GM23248 (cell line): ENCODE data around the gene BARX2. TPM values are rescaled to one million over a fixed set of nuclear protein-coding genes. Genes with fewer than 3 reads are reported as not detected.

Experiments used
- DNase-seq: peaks from one replicate; pipeline ENCODE4 v3.0.0-alpha.2; 2015
- H2AFZ ChIP-seq: fragments of 200-600 bp; sonication (generic); 2 replicates; pipeline ENCODE4 v1.6.1; 2016; ENCODE audit warnings: antibody characterized with exemption
- H3F3A ChIP-seq: fragments of 200-600 bp; sonication (generic); 2 replicates; pipeline ENCODE4 v1.6.1; 2016; ENCODE audit warnings: mild to moderate bottlenecking, antibody characterized with exemption, mixed run types; ENCODE audit not compliant: insufficient read depth
- H3K27ac ChIP-seq: fragments of 200-600 bp; sonication (generic); 2 replicates; pipeline ENCODE4 v1.5.1; 2016; ENCODE audit warnings: mild to moderate bottlenecking
- H3K27me3 ChIP-seq: fragments of 200-600 bp; sonication (generic); replicated peaks from 2 replicates; pipeline ENCODE4 v1.6.1; 2016; ENCODE audit warnings: mild to moderate bottlenecking; ENCODE audit not compliant: insufficient read depth
- H3K36me3 ChIP-seq: fragments of 200-600 bp; sonication (generic); 2 replicates; pipeline ENCODE4 v1.6.1; 2016; ENCODE audit warnings: low read depth, mild to moderate bottlenecking
- H3K4me1 ChIP-seq: fragments of 200-600 bp; sonication (generic); 2 replicates; pipeline ENCODE4 v1.6.1; 2016; ENCODE audit warnings: mild to moderate bottlenecking; ENCODE audit not compliant: insufficient read depth
- H3K4me2 ChIP-seq: fragments of 200-600 bp; sonication (generic); one replicate; pipeline ENCODE4 v1.6.1; 2016; ENCODE audit warnings: mild to moderate bottlenecking; ENCODE audit not compliant: unreplicated experiment
- H3K4me3 ChIP-seq: fragments of 200-600 bp; sonication (generic); 2 replicates; pipeline ENCODE4 v1.5.1; 2016; ENCODE audit warnings: mild to moderate bottlenecking
- H3K79me2 ChIP-seq: fragments of 200-600 bp; sonication (generic); 2 replicates; pipeline ENCODE4 v1.6.1; 2016; ENCODE audit warnings: mild to moderate bottlenecking; ENCODE audit not compliant: insufficient read depth
- H3K9ac ChIP-seq: fragments of 200-600 bp; sonication (generic); 2 replicates; pipeline ENCODE4 v1.6.1; 2016; ENCODE audit warnings: mild to moderate bottlenecking
- H3K9me2 ChIP-seq: fragments of 200-600 bp; sonication (generic); 2 replicates; pipeline ENCODE4 v1.6.1; 2016; ENCODE audit warnings: mixed run types, mild to moderate bottlenecking, moderate library complexity; ENCODE audit not compliant: insufficient read depth
- H3K9me3 ChIP-seq: fragments of 200-600 bp; sonication (generic); one replicate; pipeline ENCODE4 v1.6.1; 2017; ENCODE audit warnings: low read depth
- H4K20me1 ChIP-seq: fragments of 200-600 bp; sonication (generic); 2 replicates; pipeline ENCODE4 v1.6.0; 2016; ENCODE audit not compliant: insufficient read depth
- EZH2 ChIP-seq: fragments of 200-600 bp; sonication (generic); IDR thresholded peaks from 2 replicates; pipeline ENCODE4 v1.6.1; 2018; ENCODE audit warnings: antibody characterized with exemption, mild to moderate bottlenecking; ENCODE audit not compliant: insufficient read depth, poor library complexity, severe bottlenecking
- EZH2phosphoT487 ChIP-seq: fragments of 200-600 bp; sonication (generic); IDR thresholded peaks from 2 replicates; pipeline ENCODE4 v1.6.1; 2018; ENCODE audit warnings: antibody characterized with exemption, moderate library complexity, mild to moderate bottlenecking, low read depth; ENCODE audit not compliant: insufficient read depth
- WGBS, 2 experiments: methylation state at CpG; one replicate each; pipeline ENCODE4 v1.1.6; 2015 to 2017; ENCODE audit warnings: low lambda C conversion rate in 2 of 2, low coverage in 1 of 2; ENCODE audit errors: missing lambda C conversion rate in 2 of 2; 5-methylcytosine and 5-hydroxymethylcytosine counted together
- in situ Hi-C: fragments of 300-500 bp; cut with MboI; formaldehyde crosslinking; loops from 2 replicates; pipeline ENCODE4 v1.15.0; 2020
- polyA plus RNA-seq: library from polyadenylated mRNA; unstranded; fragments of >200 nt; fragmentation: Nextera tagmentation; extraction: Ambion mirVana; gene quantifications from 2 replicates; pipeline ENCODE4 v1.2.1, GENCODE V29; 2016
- total RNA-seq: library from RNA; depleted of rRNA; stranded (reverse); fragments of >200 nt; shearing (Covaris generic); gene quantifications from 2 replicates; pipeline ENCODE4 v1.2.3, GENCODE V29; 2014

The BARX2 gene
- total and polyA plus RNA-seq, 2 experiments from 2014 or later: not detected

GRCh38 chr11:129374993-129375750 is 476 bp upstream of the BARX2 start:
- H3K27me3 ChIP-seq: peaks cover 96% of the 10 kb centered on the region
- no peaks in the 10 kb centered on the region for H3K79me2 ChIP-seq
- 3% methylated on average over 46 to 63 of the region's 66 CpGs for WGBS, 2 experiments
- no peak overlapping the region for H2AFZ ChIP-seq
- H3F3A ChIP-seq: no peaks in the 10 kb centered on the region
- no peak overlapping the region for H3K9ac ChIP-seq
- H3K9me2 ChIP-seq: no peaks in the 10 kb centered on the region
- in situ Hi-C loops: no loop called here
- no peaks in the 10 kb centered on the region for H4K20me1 ChIP-seq
- peak; percentile 22 for DNase-seq
- no peaks in the 10 kb centered on the region for H3K9me3 ChIP-seq
- H3K27ac ChIP-seq: no peak overlapping the region
- no peak overlapping the region for H3K4me2 ChIP-seq
- 0 out of 2 replicates have a peak, but pooled peaks cover 9% of the 10 kb centered on the region for H3K4me1 ChIP-seq
- no peaks in the 10 kb centered on the region for H3K36me3 ChIP-seq
- TF ChIP-seq EZH2: no peak
- no peak; the same call in 1 of the 2 replicates for TF ChIP-seq EZH2phosphoT487
- no peak overlapping the region for H3K4me3 ChIP-seq

DNA sequence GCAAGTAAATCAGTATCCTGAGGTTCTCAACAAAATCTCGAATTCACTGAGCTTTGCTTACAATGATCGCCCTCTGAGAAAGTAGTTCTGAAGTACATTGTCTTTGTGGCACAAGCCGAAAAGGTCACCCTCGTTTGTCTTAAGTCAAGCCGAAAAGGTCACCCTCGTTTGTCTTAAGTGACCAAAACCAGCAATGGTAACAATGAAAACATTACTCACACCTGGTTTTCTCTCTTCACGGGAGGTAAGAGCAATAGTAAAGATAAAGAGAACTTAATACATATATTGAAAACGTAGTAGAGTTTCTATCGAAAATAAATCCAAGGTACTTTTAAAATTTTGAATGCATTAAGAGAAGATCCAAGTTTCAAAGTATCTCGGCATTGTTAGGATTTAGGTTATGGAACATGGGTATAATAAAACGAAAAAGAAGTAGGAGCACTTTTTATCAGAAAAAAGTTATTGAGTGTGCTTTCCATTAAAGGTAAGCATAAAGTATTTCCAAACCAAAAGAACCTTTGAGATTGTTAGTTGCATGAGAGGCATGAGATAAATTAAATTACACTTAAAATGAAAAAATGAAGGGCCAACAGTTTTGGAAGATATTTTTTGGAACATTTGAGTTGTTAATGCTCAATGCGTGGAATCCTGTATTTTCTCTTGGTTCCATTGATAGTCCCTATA is 1.2 kb downstream of the BARX2 start:
- Histone ChIP-seq H3K79me2 (no peaks in the 10 kb centered on the region), H3F3A (no peaks in the 10 kb centered on the region), H3K27ac (no peak overlapping the region), H3K4me1 (0 out of 2 replicates have a peak, but pooled peaks cover 9% of the 10 kb centered on the region), H3K4me3 (no peak overlapping the region), H3K36me3 (no peaks in the 10 kb centered on the region), H3K9ac (no peak overlapping the region), H3K9me3 (no peaks in the 10 kb centered on the region), H4K20me1 (no peaks in the 10 kb centered on the region), H3K9me2 (no peaks in the 10 kb centered on the region), H2AFZ (no peak overlapping the region), H3K27me3 (peaks cover 94% of the 10 kb centered on the region), H3K4me2 (no peak overlapping the region)
- in situ Hi-C loops: no loop called here
- no peak for DNase-seq
- no peak for TF ChIP-seq EZH2phosphoT487
- TF ChIP-seq EZH2: no peak
- 52 to 56% methylated on average over 12 of the region's 12 CpGs for WGBS, 2 experiments

GRCh38 chr11:129377739-129378138 is 2.1 kb downstream of the BARX2 start:
- Histone ChIP-seq H3K4me1 (0 out of 2 replicates have a peak, but pooled peaks cover 9% of the 10 kb centered on the region), H3K36me3 (no peaks in the 10 kb centered on the region), H3K4me3 (no peak overlapping the region), H3K9me3 (no peaks in the 10 kb centered on the region), H2AFZ (no peak overlapping the region), H3F3A (no peaks in the 10 kb centered on the region), H3K27me3 (peaks cover 92% of the 10 kb centered on the region), H3K9me2 (no peaks in the 10 kb centered on the region), H4K20me1 (no peaks in the 10 kb centered on the region), H3K4me2 (no peak overlapping the region), H3K27ac (no peak overlapping the region), H3K9ac (no peak overlapping the region), H3K79me2 (no peaks in the 10 kb centered on the region)
- WGBS, 2 experiments: 58 to 63% methylated on average over 7 of the region's 7 CpGs
- no peak for TF ChIP-seq EZH2phosphoT487
- no peak for TF ChIP-seq EZH2
- no peak for DNase-seq
- in situ Hi-C loops: no loop called here

DNA sequence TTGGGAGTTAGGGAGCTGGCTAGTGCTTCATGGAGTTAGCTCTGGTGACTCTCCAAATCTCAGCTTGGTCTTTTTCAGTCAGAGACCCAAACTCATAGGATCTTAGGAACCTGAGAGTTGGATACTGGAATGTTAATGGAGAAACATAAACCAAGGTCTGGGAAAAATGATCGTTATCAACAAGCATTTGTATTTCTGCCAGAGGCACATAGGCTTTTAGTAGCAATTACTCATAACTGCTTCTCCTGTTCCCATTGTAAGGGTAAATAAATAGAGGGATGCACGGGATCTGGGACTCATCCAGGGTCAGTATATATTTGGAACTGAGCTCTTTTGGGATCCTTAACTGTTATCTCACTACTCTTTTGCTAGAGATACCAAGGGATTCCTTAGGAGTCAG is 4.8 kb downstream of the BARX2 start:
- in situ Hi-C loops: no loop called here

More for the DNA sequence above, 4.8 kb downstream of the BARX2 start:
- no peak for DNase-seq
- Histone ChIP-seq H3K4me1 (no peaks in the 10 kb centered on the region), H3K9me2 (no peaks in the 10 kb centered on the region), H4K20me1 (no peaks in the 10 kb centered on the region), H3K9ac (no peak overlapping the region), H3K79me2 (no peaks in the 10 kb centered on the region), H3K36me3 (no peaks in the 10 kb centered on the region), H3K27ac (no peak overlapping the region), H3K4me2 (no peak overlapping the region), H3K9me3 (no peaks in the 10 kb centered on the region), H2AFZ (no peak overlapping the region), H3F3A (no peaks in the 10 kb centered on the region), H3K4me3 (no peak overlapping the region), H3K27me3 (peaks cover 91% of the 10 kb centered on the region)
- TF ChIP-seq EZH2phosphoT487: no peak
- no peak for TF ChIP-seq EZH2
- 40 to 48% methylated on average over 2 of the region's 2 CpGs for WGBS, 2 experiments
